ENCODE data around the gene GALNT2. TPM values are rescaled to one million over a fixed set of nuclear protein-coding genes. Genes with fewer than 3 reads are reported as not detected.

The GALNT2 gene
- polyA plus RNA-seq, 3 donors, result 19.6 to 25.6 (median 23.4) TPM

DNA sequence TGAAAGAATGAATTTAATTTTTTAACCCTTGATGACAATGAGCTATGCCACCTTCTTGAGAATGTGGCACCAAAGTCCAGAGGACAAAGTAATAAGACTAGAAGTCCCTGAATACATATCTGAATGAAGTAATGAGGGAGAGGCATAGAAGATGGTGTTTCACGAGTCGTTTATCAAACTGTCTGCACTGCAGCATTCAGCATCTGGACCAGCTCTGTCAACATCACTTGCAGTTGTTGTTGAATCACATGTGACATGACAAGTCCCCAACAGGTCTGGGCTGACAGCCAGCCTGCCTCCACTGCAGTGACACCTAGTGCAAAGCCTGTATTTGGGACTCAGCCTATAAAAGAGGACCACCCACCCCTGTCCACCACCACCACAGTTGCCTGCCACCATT, 17.3 kb upstream of the GALNT2 start:
- TF ChIP-seq, protein P1, sequence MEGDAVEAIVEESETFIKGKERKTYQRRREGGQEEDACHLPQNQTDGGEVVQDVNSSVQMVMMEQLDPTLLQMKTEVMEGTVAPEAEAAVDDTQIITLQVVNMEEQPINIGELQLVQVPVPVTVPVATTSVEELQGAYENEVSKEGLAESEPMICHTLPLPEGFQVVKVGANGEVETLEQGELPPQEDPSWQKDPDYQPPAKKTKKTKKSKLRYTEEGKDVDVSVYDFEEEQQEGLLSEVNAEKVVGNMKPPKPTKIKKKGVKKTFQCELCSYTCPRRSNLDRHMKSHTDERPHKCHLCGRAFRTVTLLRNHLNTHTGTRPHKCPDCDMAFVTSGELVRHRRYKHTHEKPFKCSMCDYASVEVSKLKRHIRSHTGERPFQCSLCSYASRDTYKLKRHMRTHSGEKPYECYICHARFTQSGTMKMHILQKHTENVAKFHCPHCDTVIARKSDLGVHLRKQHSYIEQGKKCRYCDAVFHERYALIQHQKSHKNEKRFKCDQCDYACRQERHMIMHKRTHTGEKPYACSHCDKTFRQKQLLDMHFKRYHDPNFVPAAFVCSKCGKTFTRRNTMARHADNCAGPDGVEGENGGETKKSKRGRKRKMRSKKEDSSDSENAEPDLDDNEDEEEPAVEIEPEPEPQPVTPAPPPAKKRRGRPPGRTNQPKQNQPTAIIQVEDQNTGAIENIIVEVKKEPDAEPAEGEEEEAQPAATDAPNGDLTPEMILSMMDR (IDR thresholded peaks at IDR 0.05), result no peak
- Histone ChIP-seq H3K79me2 (ENCODE audit: insufficient read depth, low read length) (no peaks in the 10 kb centered on the region), H3K9me3 (replicated peaks in 1 of 2; ENCODE audit: control insufficient read depth in 1 of 2, insufficient read depth in 1 of 2, low read length in 2 of 2) (no peaks in the 10 kb centered on the region), H4K20me1 (ENCODE audit: insufficient read depth, low read length) (no peaks in the 10 kb centered on the region), H3K4me2 (replicated peaks; ENCODE audit: extremely low read depth, low read length, poor library complexity, severe bottlenecking) (no peak overlapping the region), H3K4me3 (replicated peaks in 1 of 3; ENCODE audit: low read depth in 2 of 3, low read length in 3 of 3) (no peak overlapping the region), H3K27me3 (ENCODE audit: control insufficient read depth in 2 of 2, insufficient read depth in 2 of 2, low read length in 2 of 2) (no peaks in the 10 kb centered on the region), H3K9ac (ENCODE audit: insufficient read depth, low read length, poor library complexity, severe bottlenecking) (no peak overlapping the region), H3K36me3 (replicated peaks in 1 of 2; ENCODE audit: control insufficient read depth in 1 of 2, insufficient read depth in 2 of 2, low read length in 2 of 2) (no peaks in the 10 kb centered on the region), H2AFZ (ENCODE audit: insufficient read depth, low read depth, low read length, poor library complexity, severe bottlenecking) (no peak overlapping the region), H3K27ac (ENCODE audit: low read depth in 1 of 2, low read length in 2 of 2) (no peak overlapping the region), H3K4me1 (ENCODE audit: control insufficient read depth in 1 of 2, insufficient read depth in 2 of 2, low read length in 2 of 2) (peaks cover 5% of the 10 kb centered on the region in 2 donors)
- peaks cover 1 to 8% (median 3%) of the 10 kb centered on the region in 3 donors for H3K27me3 Mint-ChIP-seq (ENCODE audit: low read depth in 3 of 3)
- intact Hi-C loops (cut with micrococcal nuclease), result no loop called here
- H3K4me3 Mint-ChIP-seq, result no peak overlapping the region
- H3K27ac Mint-ChIP-seq, result no peak overlapping the region
- 90% methylated on average over 2 of the region's 2 CpGs for WGBS (ENCODE audit: insufficient coverage)
- H3K4me1 Mint-ChIP-seq, result peaks cover 15% of the 10 kb centered on the region
- H3K9me3 Mint-ChIP-seq, result peaks cover 0 to 3% (median 0%) of the 10 kb centered on the region in 7 donors
- no peaks in the 10 kb centered on the region for H3K36me3 Mint-ChIP-seq
- DNase-seq, result no peak

GRCh38 chr1:230050973-230051735, 15.9 kb upstream of the GALNT2 start:
- Mint-ChIP-seq H3K4me3 (no peak overlapping the region), H3K27ac (no peak overlapping the region), H3K36me3 (no peaks in the 10 kb centered on the region), H3K27me3 (ENCODE audit: low read depth in 3 of 3) (peaks cover 1 to 8% (median 5%) of the 10 kb centered on the region in 3 donors), H3K4me1 (peaks cover 15% of the 10 kb centered on the region), H3K9me3 (peaks cover 0 to 2% (median 0%) of the 10 kb centered on the region in 7 donors)
- Histone ChIP-seq H3K27me3 (ENCODE audit: control insufficient read depth in 2 of 2, insufficient read depth in 2 of 2, low read length in 2 of 2) (no peaks in the 10 kb centered on the region), H3K27ac (ENCODE audit: low read depth in 1 of 2, low read length in 2 of 2) (no peak overlapping the region), H3K4me2 (replicated peaks; ENCODE audit: extremely low read depth, low read length, poor library complexity, severe bottlenecking) (no peak overlapping the region), H4K20me1 (ENCODE audit: insufficient read depth, low read length) (no peaks in the 10 kb centered on the region), H3K79me2 (ENCODE audit: insufficient read depth, low read length) (no peaks in the 10 kb centered on the region), H3K4me1 (ENCODE audit: control insufficient read depth in 1 of 2, insufficient read depth in 2 of 2, low read length in 2 of 2) (peaks cover 5% of the 10 kb centered on the region in 2 donors), H3K9me3 (replicated peaks in 1 of 2; ENCODE audit: control insufficient read depth in 1 of 2, insufficient read depth in 1 of 2, low read length in 2 of 2) (no peaks in the 10 kb centered on the region), H3K9ac (ENCODE audit: insufficient read depth, low read length, poor library complexity, severe bottlenecking) (no peak overlapping the region), H3K4me3 (replicated peaks in 1 of 3; ENCODE audit: low read depth in 2 of 3, low read length in 3 of 3) (no peak overlapping the region), H3K36me3 (replicated peaks in 1 of 2; ENCODE audit: control insufficient read depth in 1 of 2, insufficient read depth in 2 of 2, low read length in 2 of 2) (no peaks in the 10 kb centered on the region), H2AFZ (ENCODE audit: insufficient read depth, low read depth, low read length, poor library complexity, severe bottlenecking) (no peak overlapping the region)
- TF ChIP-seq, protein P1 (IDR thresholded peaks at IDR 0.05), result no peak
- WGBS (ENCODE audit: insufficient coverage), result 100% methylated on average over 5 of the region's 7 CpGs
- intact Hi-C loops (cut with micrococcal nuclease), result no loop called here
- no peak for DNase-seq

Measured in CD14-positive monocyte (primary cell).